Astrocyte of the spinal cord (primary cell): Measurements from ENCODE around the gene SLC6A2.

Experiments
- DNase-seq: peaks from one replicate; pipeline ENCODE4 v3.0.0; 2011; ENCODE audit warnings: low read depth, low spot score
- H3K4me3 ChIP-seq: 2 replicates; pipeline ENCODE4 v1.5.1; 2011; ENCODE audit warnings: low read depth, mild to moderate bottlenecking, low read length, moderate library complexity
- CTCF ChIP-seq: IDR thresholded peaks from 2 replicates; pipeline ENCODE4 v1.5.1; 2012; ENCODE audit warnings: low read depth, mild to moderate bottlenecking, low read length, inconsistent platforms
- in situ Hi-C: cut with HindIII; loops from 2 replicates; pipeline ENCODE4 v1.10.0; 2017; ENCODE audit warnings: low sequenced_read_pairs

The SLC6A2 gene

GRCh38 chr16:55655381-55655896 lies 349 bp upstream of the SLC6A2 start:
- in situ Hi-C loops, result no loop called here
- DNase-seq, result no peak
- H3K4me3 ChIP-seq, result no peak overlapping the region
- TF ChIP-seq CTCF, result no peak

GRCh38 chr16:55656691-55657092 lies 904 bp downstream of the SLC6A2 start:
- in situ Hi-C loops, result no loop called here
- H3K4me3 ChIP-seq, result no peak overlapping the region
- DNase-seq, result no peak
- no peak for TF ChIP-seq CTCF

DNA sequence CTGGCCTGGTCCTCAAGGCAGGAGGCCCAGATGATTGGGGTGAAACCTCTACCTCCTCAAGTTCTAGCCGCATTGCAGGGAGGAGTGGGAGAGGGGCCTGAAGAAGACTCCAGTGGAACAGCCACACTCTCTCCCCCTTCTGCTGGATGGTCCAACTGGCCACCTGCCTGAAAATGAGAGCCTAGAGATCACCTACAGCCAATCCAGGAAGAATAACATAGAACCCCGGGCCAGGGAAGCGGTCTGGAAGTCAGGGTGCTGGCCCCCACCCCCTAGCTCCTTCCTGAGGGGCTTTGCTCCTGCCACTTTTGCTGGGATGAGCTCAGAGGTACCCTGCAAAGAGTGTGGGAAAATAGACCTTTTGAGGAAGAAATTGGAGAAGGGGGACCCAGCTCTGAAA lies 1.8 kb downstream of the SLC6A2 start:
- no peak for TF ChIP-seq CTCF
- H3K4me3 ChIP-seq, result no peak overlapping the region
- in situ Hi-C loops, result no loop called here
- no peak for DNase-seq

GRCh38 chr16:55658898-55659420 lies 3.2 kb downstream of the SLC6A2 start:
- no peak overlapping the region for H3K4me3 ChIP-seq
- no peak for TF ChIP-seq CTCF
- DNase-seq, result no peak
- in situ Hi-C loops, result no loop called here

GRCh38 chr16:55660026-55660425 lies 4.2 kb downstream of the SLC6A2 start:
- no peak for TF ChIP-seq CTCF
- H3K4me3 ChIP-seq, result no peak overlapping the region
- no peak for DNase-seq
- in situ Hi-C loops, result no loop called here

DNA sequence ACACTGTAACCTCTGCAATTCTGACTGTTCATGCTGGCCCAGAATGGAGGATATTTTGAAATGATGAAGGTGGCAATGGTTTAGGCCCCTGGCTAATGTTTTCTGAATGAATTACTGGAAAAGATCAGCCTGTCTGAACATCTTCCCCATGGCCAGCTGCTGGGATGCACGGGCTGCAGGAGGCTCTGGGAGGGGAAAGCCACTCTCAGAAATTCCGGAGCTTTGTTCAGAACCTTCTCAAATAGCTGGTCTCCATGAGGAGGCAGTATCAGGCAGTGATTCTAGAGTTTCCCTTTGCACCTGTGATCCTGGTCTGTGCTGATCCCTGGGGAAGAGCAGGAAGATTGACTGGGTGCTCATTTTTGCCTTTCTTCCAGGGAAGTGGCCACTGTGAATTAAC lies 5.0 kb downstream of the SLC6A2 start:
- in situ Hi-C loops, result no loop called here
- no peak for TF ChIP-seq CTCF
- H3K4me3 ChIP-seq, result no peak overlapping the region
- no peak for DNase-seq
